NCI-H2196 treated with DMSO at 0.1 percent for 48 hours (cell line): ENCODE measurements around the gene FUBP3.
"Not testable (repeated sequence)": the region's sequence is repeated elsewhere in the genome, so short reads cannot be mapped to it uniquely, and the experiment has no call there.

Experiments
- DNase-seq: peaks from one replicate; lab custom pipeline; 2025; ENCODE audit not compliant: unreplicated experiment; lab: John Stamatoyannopoulos, UW

Gene FUBP3

GRCh38 chr9:130555968-130556367 is 23.4 kb upstream of the FUBP3 start:
- no peak for DNase-seq

- DNase-seq, result no peak
Measured at GRCh38 chr9:130556396-130557076, 22.8 kb upstream of the FUBP3 start.

GRCh38 chr9:130557077-130557468 is 22.3 kb upstream of the FUBP3 start:
- DNase-seq, result no peak

GRCh38 chr9:130561056-130561455 is 18.3 kb upstream of the FUBP3 start:
- no peak for DNase-seq

GRCh38 chr9:130562525-130562924 is 16.9 kb upstream of the FUBP3 start:
- not testable (repeated sequence) for DNase-seq

- DNase-seq, result no peak
Measured at GRCh38 chr9:130563797-130564196, 15.6 kb upstream of the FUBP3 start.

- no peak for DNase-seq
Measured at GRCh38 chr9:130565792-130566191, 13.6 kb upstream of the FUBP3 start.

GRCh38 chr9:130570208-130570607 is 9.2 kb upstream of the FUBP3 start:
- DNase-seq, result no peak

- DNase-seq, result no peak
Measured at GRCh38 chr9:130575514-130575913, 3.9 kb upstream of the FUBP3 start.

GRCh38 chr9:130576176-130576575 is 3.2 kb upstream of the FUBP3 start:
- DNase-seq, result no peak

GRCh38 chr9:130579738-130580463 is 524 bp downstream of the FUBP3 start:
- DNase-seq, result no peak

- no peak for DNase-seq
Measured at GRCh38 chr9:130581766-130582165, 2.4 kb downstream of the FUBP3 start.

- DNase-seq, result no peak
Measured at GRCh38 chr9:130583271-130583670, 3.9 kb downstream of the FUBP3 start.

GRCh38 chr9:130587921-130588320 is 8.5 kb downstream of the FUBP3 start:
- DNase-seq, result no peak

- no peak for DNase-seq
Measured at GRCh38 chr9:130588416-130588815, 9.0 kb downstream of the FUBP3 start.

- no peak for DNase-seq
Measured at GRCh38 chr9:130589754-130590153, 10.4 kb downstream of the FUBP3 start.

GRCh38 chr9:130590305-130590704 is 10.9 kb downstream of the FUBP3 start:
- no peak for DNase-seq

GRCh38 chr9:130593020-130593419 is 13.6 kb downstream of the FUBP3 start:
- DNase-seq, result no peak

- DNase-seq, result no peak
Measured at GRCh38 chr9:130597228-130597627, 17.9 kb downstream of the FUBP3 start.

- no peak for DNase-seq
Measured at GRCh38 chr9:130598188-130598587, 18.8 kb downstream of the FUBP3 start.

GRCh38 chr9:130599625-130600024 is 20.2 kb downstream of the FUBP3 start:
- no peak for DNase-seq

GRCh38 chr9:130601100-130601499 is 21.7 kb downstream of the FUBP3 start:
- DNase-seq, result no peak

- DNase-seq, result no peak
Measured at GRCh38 chr9:130604295-130604694, 24.9 kb downstream of the FUBP3 start.
